ENCODE data around the gene SLC30A2.

The SLC30A2 gene

GRCh38 chr1:26070296-26070962, 24.5 kb upstream of the SLC30A2 start:
- DNase-seq, result no peak

DNA sequence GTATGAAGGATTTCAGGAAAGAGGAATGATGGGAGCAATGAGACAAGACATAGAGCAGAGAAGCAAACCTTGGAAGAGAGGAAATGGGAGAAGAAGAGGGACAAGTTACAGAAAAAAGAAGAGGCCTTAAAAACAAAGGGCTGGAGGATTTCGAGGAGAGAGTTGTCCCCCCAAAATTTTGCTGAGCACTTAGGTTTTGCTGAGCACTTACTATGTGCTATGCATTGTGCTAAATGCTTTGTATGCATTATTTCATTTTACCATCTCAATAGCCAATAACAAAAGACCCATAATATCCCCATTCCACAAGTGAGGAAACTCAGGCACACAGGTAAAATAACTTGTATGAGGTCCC, 24.0 kb upstream of the SLC30A2 start:
- DNase-seq, result no peak

GRCh38 chr1:26067432-26067911, 21.6 kb upstream of the SLC30A2 start, which contains the start of gene TRIM63:
TSS of gene TRIM63 (minus strand) at chr1:26067630. CDS start at chr1:26067494, 136 bp downstream.
- DNase-seq, result no peak

DNA sequence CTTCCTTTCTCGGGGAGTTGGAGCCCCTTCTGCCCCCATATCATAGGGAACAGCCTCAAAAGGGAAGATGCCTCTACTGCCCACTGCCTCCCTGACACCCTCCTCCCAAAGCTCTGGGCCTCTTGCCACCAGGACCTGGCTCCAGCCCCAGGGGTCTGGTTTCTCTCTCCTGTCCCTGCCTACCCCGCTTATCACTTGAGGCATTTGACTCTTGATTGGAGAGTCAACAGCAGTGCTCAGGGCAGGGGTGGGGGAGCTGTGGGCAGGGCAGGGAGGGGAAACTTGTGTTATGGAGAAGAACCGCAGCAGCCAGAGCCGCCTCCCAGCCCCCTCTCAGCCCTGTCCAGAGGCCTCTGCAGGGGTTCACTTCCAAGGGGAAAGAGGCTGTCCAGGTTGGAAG, 20.9 kb upstream of the SLC30A2 start:
- DNase-seq, result no peak

DNA sequence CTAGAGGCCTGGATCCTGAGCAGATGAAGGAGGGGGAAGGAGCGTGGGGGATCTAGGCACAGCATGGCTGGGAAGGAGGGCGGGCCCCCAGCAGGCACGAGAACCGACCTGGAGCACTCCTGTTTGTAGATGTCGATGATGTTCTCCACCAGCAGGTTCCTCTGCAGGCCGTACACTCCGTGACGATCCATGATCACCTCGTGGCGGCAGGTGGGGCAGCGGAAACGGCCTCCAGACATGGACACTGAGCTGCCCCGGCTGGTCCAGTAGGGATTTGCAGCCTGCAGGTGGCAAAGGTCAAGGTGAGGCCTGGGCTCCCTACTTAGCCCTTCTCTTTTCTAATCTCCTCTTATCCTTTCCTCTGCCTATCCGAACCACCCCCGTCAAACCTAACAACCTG, 20.2 kb upstream of the SLC30A2 start:
- no peak for DNase-seq

GRCh38 chr1:26064553-26064952, 18.6 kb upstream of the SLC30A2 start:
- DNase-seq, result no peak

- DNase-seq, result no peak
These were observed 15.1 kb upstream of the SLC30A2 start for GRCh38 chr1:26060832-26061574.

DNA sequence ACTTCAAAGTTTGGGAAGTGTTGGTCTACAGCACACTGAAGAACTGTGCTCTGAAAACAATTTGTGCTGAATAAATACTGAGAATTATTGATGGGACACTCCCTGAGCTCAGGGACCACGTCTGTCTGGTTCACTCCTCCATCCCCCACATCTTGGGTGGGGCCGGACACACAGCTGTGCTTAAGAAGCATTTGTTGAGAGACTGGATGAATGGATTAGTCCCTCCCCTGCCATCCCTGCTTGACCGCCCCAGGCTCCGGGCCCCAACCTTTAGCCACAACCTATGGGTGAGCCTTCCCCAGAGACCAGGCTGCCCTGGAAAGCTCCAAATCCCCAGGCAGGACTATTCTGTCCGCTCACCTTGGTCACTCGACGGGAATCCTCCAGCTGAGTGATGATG, 14.0 kb upstream of the SLC30A2 start:
- no peak for DNase-seq

DNA sequence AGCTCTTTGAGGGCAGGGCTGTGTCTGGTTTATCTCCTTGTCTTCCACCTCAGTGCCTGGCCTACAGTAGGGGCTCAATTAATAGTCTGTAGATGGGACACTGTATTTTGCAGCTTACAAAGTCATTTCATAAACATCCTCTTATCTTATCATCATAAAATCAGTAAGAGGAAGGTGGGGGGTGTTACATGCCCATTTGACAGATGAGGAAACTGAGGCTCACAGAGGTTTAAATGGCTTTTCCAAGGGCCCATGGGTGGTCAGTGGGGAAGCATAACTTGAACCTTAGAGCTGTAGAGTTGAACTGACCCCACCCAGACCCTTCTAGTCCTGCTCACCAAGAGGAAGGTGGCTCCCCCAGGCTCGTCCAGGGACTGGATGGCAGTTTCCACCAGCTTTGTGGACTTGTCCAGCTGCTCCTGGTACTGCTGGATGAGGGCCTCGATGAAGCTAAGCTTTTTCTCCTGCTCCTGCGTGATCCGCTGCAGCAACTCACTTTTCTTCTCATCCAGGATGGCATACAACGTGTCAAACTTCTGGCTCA, 12.2 kb upstream of the SLC30A2 start:
- DNase-seq, result no peak

DNA sequence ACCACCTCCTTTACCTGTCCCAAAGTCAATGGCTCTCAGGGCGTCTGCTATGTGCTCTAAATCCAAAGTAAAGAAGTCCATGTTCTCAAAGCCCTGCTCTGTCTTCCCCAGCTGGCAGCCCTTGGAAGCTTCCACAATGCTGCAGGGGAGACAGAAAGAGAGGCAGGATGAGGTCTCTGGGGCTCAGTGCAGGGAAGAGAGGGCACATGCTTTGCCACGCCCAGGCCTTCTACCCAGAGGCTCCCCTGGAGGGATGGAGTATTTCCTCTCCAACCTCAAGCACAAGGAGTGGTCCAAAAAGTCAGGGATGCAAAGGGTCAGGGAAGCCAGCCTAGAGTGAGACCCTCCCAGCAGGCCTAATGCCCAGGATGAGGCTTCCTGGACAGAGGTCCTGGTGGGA, 11.3 kb upstream of the SLC30A2 start:
- DNase-seq, result no peak

GRCh38 chr1:26055041-26055440, 9.1 kb upstream of the SLC30A2 start:
- no peak for DNase-seq

GRCh38 chr1:26053718-26054560, 8.0 kb upstream of the SLC30A2 start:
- DNase-seq, result no peak

DNA sequence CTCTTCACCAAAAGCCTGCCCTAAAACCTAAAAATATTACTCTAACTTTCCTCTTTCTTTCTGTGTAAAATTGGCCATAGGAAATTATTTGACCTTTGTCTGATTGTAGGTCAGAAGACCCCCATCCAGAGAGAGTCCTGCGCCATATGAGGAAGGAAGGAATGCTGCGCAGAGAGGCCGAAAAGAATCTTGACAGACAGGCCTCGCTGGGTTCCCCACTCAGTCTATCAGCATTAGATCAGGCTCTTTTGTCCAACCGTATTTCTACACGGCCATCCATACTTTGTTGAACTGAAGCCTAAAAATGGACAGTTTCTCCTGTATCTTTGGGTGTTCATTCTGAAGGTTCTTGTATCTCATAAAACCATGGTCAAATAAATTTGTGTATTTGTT, 4.3 kb upstream of the SLC30A2 start:
- DNase-seq, result no peak

DNA sequence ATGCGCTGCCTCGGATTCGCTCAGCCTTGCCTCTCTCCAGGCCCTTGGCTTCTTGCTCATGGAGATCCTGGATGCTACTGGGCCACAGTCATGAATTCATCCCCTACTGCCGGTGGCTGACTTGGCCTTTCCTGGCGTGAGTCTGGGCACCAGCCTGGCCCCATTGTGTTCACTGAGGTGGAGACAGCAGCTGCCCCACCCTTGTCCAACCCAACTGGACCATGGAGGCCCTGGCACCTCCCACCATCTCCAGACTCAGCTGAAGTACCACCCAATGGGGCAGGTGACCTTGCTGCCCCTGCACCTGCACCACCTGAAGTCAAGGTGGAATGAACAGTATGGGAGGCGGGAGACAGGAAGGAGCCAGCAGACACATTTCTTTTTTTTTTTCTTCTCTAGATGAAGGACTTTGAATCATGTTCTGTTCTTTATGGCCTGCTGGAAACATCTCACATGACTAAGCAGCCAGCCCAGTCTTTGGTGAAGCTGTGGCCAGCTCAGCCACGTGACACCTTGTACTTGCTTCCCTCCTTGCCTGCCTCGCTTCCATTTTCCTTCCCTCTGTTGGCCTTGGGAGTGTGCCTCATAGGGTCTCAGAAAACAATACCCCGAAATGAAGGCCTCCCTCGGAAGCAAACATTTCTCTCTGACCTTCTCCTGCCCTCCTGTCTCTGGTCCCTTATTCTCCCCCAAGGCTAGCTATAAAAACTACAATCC, 3.8 kb upstream of the SLC30A2 start:
- DNase-seq, result no peak

DNA sequence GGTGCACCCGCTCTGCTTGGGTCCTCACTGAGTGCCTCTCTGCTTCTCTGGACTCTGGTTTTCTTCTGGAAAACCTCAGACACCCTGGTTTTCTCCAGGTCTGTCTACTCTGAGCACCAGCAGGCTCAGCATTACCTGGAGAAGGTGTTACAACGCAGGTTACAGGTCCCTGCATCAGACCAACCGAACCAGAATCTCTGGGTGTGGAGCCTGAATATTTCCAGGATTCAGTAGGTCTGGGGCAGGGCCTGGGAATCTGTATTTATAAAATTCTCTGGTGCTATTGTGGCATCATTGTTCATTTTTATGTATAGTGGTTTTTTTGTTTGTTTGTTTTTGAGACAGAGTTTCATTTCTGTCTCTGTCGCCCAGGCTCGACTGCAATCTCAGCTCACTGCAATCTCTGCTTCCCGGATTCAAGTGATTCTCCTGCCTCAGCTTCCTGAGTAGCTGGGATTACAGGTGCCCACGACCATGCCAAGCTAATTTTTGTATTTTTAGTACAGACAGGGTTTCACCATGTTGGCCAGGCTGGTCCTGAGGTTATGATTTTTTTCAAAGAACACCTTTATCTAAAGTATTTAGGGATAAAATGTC, 1.5 kb upstream of the SLC30A2 start:
- DNase-seq, result no peak

DNA sequence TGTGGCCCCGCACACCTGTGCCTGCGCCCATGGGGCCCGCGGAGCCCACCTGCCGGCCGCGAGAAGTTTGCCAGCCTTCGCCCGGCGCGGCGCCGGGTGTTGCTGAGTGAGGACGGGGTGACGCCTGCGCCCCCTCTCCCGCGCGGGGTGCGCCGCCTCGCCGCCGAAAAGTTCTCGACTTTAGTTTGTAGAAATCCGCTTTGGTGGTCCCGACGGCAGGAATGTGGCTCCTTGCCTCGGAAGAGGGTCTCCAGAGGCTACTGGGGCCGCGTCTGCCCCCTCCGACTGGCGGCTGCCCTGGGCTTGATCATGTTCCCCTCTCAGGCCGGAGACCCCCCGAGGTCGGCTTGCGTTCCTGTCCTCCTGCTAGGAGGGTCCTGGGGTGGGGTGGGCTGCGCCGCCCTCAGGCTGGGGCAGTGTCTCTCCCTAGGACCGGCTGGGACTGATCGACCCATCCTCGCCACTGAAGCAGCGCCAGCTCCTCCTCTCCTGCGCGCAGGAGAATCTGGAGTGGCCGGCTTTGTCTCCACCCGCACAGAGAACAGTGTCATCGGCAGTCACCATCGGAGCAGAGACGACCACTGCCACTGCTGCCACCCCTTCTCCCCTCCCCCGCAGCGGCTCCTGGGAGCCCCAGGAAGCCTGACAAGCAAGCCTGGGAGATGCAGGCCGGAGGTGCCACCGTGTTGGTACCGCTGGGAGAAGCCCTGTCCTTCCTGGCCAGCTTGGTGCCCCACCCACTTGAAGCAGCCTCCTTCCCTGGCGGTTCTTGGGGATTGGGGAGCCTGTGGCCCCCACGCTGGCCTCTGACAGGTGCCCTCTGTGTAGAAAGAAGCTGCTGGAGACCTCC, 553 bp upstream of the SLC30A2 start:
- DNase-seq, result peak; percentile 73

DNA sequence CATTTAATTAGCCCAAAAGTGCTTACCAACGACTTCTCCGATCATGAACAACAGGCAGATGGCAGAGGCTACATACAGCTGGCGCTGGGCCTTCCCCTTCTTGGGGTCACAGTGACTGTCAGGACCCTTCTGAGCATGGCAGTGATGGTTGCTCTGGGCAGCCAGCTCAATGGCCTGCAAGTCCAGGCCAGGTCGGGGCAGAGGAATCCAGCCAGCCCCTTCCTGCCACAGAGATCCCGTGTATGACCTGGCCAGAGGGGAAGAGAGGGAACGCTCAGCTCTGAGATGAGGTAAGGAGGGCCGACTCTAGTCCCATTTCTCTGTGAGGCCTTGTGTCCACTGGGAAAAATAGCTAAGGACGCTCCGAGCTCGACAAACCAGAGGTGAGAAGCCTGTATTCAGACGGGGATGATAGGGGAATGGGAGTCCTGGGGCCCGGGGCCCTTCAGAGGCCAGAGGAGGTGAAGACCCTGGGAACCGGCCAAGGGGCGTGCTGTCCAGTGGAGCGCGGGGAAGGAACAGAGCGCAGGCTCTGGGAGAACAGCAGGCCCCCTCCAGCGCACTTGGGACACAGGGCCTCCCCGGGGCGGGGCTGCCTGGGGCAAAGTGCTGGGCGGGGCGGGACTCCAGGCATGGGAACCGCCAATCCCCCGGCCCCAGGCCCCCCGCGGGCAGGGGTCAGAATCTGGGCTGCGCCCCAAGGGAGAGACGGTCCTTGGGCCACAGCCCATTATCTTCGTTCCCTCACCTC, 772 bp downstream of the SLC30A2 start:
- peak; percentile 38 for DNase-seq

- DNase-seq, result no peak
These were observed 1.5 kb downstream of the SLC30A2 start for GRCh38 chr1:26044414-26044813.

GRCh38 chr1:26043765-26044164, 2.2 kb downstream of the SLC30A2 start:
- DNase-seq, result no peak

DNA sequence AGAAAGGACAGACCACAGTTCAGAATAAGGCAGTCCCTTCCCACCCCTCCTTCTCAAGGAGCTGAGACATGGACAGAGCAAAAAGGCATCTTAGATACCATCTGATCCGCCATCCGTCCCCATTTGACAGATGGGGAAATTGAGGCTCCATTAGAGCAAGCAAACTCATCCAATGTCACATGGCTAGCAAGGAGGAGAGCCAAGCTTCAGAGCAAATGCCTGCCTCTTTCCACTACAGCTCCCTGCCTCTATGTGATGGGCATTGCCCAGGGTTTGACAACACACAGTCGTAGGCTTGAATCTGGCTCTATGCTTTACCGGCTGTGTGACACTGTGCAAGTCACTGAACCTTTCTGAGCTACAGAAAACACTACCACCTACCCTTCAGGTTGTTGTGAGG, 3.9 kb downstream of the SLC30A2 start:
- DNase-seq, result no peak

Data from right kidney (tissue), 1 donor.